ENCODE results near the gene SLC1A4. TPM values are rescaled to one million over a fixed set of nuclear protein-coding genes. Genes with fewer than 3 reads are reported as not detected.
"Not testable (repeated sequence)": the region's sequence is repeated elsewhere in the genome, so short reads cannot be mapped to it uniquely, and the experiment has no call there.

Gene SLC1A4
- total and polyA plus RNA-seq, 2 of the 4 experiments (the other 2 are of a cell fraction): 6.8 to 8.1 TPM

GRCh38 chr2:65020251-65020650 lies 31.1 kb downstream of the SLC1A4 start:
- WGBS, 2 experiments (ENCODE audit: extremely low coverage in 2 of 2, insufficient read length in 1 of 2): no CpG with 5 or more reads among the region's 1 CpG
- H2BK120ac ChIP-seq (ENCODE audit: low read depth, low read length); H3K9me3 ChIP-seq (ENCODE audit: control insufficient read depth, insufficient read depth, low read length); H4K5ac ChIP-seq (ENCODE audit: low read depth, low read length); H3K9me1 ChIP-seq (ENCODE audit: insufficient read depth, low read length); POLR2A ChIA-PET (ENCODE audit: unreplicated experiment); in situ Hi-C loops (cut with MboI; ENCODE audit: low sequenced_read_pairs); H3K79me1 ChIP-seq (ENCODE audit: low read depth in 1 of 2, low read length in 2 of 2); H2AK9ac ChIP-seq (replicated peaks; ENCODE audit: low read depth, low read length, poor library complexity); DNase-seq; H2BK5ac ChIP-seq (ENCODE audit: low read depth, low read length, poor library complexity, severe bottlenecking); H3K14ac ChIP-seq (replicated peaks; ENCODE audit: low read depth, low read length); H3K18ac ChIP-seq (ENCODE audit: low read depth, low read length); H3K56ac ChIP-seq (ENCODE audit: extremely low read depth, insufficient read depth, low read length); H2BK20ac ChIP-seq (ENCODE audit: low read depth, low read length); H4K91ac ChIP-seq (ENCODE audit: insufficient read depth, low read depth, low read length); H2AK5ac ChIP-seq (ENCODE audit: low read depth, low read length); H3K4me3 ChIP-seq (ENCODE audit: insufficient read depth, low read depth, low read length); H4K20me1 ChIP-seq (ENCODE audit: insufficient read depth, low read length); H3K23ac ChIP-seq (ENCODE audit: low read depth, low read length); H2BK15ac ChIP-seq (ENCODE audit: low read depth, low read length); dilution Hi-C loops (cut with HindIII; ENCODE audit: low sequenced_read_pairs, unreplicated experiment); H4K8ac ChIP-seq (ENCODE audit: low read depth in 2 of 2, low read length in 2 of 2); intact Hi-C loops (cut with micrococcal nuclease); H3K27me3 ChIP-seq (ENCODE audit: control insufficient read depth, insufficient read depth, low read length); CTCF ChIA-PET; H2AFZ ChIP-seq (replicated peaks; ENCODE audit: low read length, poor library complexity); BruUV-seq (replicated peaks); H3K27ac ChIP-seq (ENCODE audit: insufficient read depth, low read length); H3K4ac ChIP-seq (ENCODE audit: low read depth, low read length); H3K4me2 ChIP-seq (ENCODE audit: low read depth, low read length); ATAC-seq (ENCODE audit: low read depth); H3K4me1 ChIP-seq (ENCODE audit: control insufficient read depth, insufficient read depth, low read length); H3K9ac ChIP-seq (ENCODE audit: low read depth, low read length): not testable (repeated sequence)
- H3K36me3 ChIP-seq (ENCODE audit: control insufficient read depth, insufficient read depth, low read length): peaks cover 42% of the 10 kb centered on the region

Data from IMR-90 (cell line).